ENCODE measurements around the gene CLDN24.

DNA sequence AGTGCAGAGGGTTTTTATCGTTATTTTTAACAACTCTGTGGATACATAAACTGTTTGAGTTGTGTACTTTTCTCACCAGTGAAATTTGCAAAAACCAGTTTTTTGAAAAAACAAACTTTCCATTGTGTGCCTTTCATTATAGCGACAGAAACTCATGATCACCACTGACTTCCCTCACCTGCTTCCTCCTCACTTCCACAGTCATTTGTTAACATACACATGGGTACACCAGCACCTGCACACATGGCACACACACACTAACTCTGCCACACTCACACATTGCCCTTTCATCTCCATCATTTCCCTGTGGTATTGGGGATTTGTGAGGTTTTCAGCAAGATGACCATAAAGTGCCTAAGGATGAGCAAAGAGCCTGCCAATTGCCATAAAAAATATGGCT is 22.8 kb downstream of the CLDN24 start:
- no peak for TF ChIP-seq POLR2A (IDR thresholded peaks at IDR 0.05)
- TF ChIP-seq, protein P1, sequence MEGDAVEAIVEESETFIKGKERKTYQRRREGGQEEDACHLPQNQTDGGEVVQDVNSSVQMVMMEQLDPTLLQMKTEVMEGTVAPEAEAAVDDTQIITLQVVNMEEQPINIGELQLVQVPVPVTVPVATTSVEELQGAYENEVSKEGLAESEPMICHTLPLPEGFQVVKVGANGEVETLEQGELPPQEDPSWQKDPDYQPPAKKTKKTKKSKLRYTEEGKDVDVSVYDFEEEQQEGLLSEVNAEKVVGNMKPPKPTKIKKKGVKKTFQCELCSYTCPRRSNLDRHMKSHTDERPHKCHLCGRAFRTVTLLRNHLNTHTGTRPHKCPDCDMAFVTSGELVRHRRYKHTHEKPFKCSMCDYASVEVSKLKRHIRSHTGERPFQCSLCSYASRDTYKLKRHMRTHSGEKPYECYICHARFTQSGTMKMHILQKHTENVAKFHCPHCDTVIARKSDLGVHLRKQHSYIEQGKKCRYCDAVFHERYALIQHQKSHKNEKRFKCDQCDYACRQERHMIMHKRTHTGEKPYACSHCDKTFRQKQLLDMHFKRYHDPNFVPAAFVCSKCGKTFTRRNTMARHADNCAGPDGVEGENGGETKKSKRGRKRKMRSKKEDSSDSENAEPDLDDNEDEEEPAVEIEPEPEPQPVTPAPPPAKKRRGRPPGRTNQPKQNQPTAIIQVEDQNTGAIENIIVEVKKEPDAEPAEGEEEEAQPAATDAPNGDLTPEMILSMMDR (IDR thresholded peaks at IDR 0.05) = no peak

Measured in lower leg skin (tissue), 3 donors.